Measurements from ENCODE around the gene EMC1.
A peak's percentile ranks its signal among the peaks of the same experiment; 100 is the strongest.
"Not testable (repeated sequence)": the region's sequence is repeated elsewhere in the genome, so short reads cannot be mapped to it uniquely, and the experiment has no call there.

EMC1 gene

GRCh38 chr1:19219451-19219850 lies 31.9 kb downstream of the EMC1 start:
- no peak for DNase-seq

GRCh38 chr1:19216585-19216984 lies 34.7 kb downstream of the EMC1 start:
- DNase-seq = not testable (repeated sequence)

GRCh38 chr1:19213580-19213979 lies 37.7 kb downstream of the EMC1 start:
- DNase-seq = no peak

DNA sequence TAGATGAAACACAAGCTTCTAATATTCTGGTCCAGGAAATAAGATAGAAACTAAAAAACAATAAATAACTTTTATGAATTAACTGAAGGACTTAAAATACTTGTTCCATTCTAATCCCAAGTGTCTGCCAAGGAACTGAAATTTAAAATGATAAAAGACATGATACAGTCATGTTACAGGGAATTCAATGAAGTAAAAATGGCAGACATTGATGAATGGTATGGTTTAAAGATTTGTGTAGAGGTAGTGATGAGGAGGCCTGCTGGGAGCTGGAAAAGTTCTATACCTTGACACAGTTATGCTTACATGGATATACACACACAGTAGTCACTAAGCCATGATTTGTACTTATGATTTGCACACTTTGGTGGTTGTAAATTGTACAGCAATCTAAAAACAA lies 39.2 kb downstream of the EMC1 start:
- DNase-seq = no peak

GRCh38 chr1:19210772-19211549 lies 40.4 kb downstream of the EMC1 start:
- DNase-seq = no peak

- DNase-seq = peak in 55 of 56 donors; percentile 65 to 95 (median 87)
Observed at GRCh38 chr1:19209990-19210771, 41.1 kb downstream of the EMC1 start, which contains the start of gene UBR4. Gene UBR4, minus strand, starts transcription at chr1:19210266. Its CDS starts 18 bp downstream, at chr1:19210248.

DNA sequence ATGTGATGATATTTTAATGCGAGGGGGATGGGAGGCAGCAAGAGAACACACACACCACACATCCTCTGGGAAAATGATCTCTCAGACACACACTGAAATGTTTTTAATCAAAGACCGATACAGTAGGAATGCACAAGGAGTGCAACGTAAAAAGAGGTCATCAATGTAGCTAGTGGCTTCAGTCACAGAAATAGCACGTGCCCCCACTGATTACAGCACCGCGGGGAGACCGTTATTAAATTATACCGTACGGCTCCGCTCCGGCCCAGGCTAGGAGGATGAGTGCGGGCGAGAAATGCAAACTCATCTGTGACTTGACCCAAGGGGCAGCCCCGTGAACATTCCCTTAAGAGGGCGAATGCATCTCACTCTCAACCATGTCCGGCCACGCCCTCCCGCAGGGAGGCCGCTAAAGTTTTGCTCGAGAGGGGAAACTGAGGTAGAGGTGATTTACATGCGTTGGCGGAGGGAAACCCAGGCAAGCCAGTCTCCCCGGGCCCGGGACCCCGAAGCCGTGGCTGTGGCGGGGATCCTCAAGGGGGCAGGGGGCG lies 41.8 kb downstream of the EMC1 start:
- peak in 11 of 56 donors; percentile 27 to 64 (median 42) for DNase-seq

- no peak for DNase-seq
Observed at GRCh38 chr1:19208710-19209438, 42.5 kb downstream of the EMC1 start.

- no peak for DNase-seq
Observed at GRCh38 chr1:19206947-19207346, 44.4 kb downstream of the EMC1 start.

- DNase-seq = no peak
Observed at GRCh38 chr1:19205845-19206244, 45.5 kb downstream of the EMC1 start.

GRCh38 chr1:19205403-19205802 lies 45.9 kb downstream of the EMC1 start:
- DNase-seq = no peak

GRCh38 chr1:19204446-19205266 lies 46.7 kb downstream of the EMC1 start:
- no peak for DNase-seq

- DNase-seq = no peak
Observed at GRCh38 chr1:19203440-19203839, 47.9 kb downstream of the EMC1 start.

- DNase-seq = no peak
Observed at GRCh38 chr1:19202396-19202795, 48.9 kb downstream of the EMC1 start.

DNA sequence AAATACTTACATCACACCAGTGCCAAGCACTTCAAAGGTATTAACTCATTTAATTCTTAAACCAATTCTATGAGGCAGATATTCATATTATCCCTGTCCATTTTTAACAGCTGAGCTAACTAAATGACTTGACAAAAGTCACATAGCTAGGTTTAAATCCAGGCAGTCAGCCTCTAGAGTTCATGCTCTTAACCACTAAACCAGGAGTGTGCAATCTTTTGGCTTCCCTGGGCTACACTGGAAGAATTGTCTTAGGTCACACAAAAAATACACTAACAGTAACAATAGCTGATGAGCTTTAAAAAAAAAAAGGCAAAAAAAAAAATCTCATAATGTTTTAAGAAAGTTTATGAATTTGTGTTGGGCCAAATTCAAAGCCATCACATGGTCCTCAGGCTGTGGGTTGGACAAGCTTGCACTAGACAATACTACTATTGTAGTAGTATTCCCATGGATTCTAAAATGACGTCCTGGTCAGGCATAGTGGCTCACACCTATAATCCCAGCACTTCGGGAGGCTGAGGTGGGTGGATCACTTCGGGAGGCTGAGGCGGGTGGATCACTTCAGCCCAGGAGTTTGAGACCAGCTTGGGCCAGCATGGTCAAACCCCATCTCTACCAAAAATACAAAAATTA lies 51.2 kb downstream of the EMC1 start:
- DNase-seq = peak in 2 of 56 donors; percentile 1 to 11

GRCh38 chr1:19199329-19199968 lies 51.9 kb downstream of the EMC1 start:
- DNase-seq = no peak

DNA sequence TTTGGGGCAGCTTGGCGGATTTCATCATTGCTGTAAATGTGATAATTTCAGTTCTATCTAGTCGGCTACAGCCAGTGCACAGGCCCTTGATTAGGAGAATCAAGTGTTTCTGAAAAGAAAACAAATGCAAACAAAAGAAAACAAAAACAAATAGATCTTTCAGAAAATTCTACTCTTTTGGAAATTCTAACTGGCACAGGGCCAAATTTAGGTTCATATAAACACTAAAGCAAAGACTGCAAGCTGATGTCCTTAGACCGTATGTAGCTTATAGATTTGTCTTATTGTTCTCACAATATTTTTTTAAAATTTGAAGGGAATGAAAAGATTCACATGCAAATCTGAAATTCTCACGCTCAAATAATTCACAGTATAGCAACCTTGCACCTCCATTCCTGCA lies 52.5 kb downstream of the EMC1 start:
- peak in 1 of 56 donors; percentile 1 for DNase-seq

- DNase-seq = no peak
Observed at GRCh38 chr1:19197845-19198244, 53.5 kb downstream of the EMC1 start.

DNA sequence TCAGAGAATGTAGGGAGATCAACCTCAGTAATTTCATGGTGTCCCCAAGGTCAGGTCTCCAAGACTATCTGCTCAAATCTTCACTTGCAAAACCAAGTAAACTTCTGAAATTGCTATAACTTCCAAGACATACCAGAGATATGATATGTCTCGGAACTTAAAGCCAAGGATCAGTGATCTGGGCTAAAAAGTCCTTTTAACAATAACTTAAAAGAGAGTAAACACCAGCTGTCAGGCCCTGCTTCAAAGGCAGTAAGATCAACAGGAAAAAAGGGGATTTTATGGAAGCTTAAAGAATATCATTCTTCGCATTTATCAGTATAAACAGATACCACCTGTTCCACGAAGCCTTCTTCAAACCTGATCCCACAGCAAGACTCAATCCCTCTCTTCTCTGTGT lies 55.0 kb downstream of the EMC1 start:
- DNase-seq = no peak

DNA sequence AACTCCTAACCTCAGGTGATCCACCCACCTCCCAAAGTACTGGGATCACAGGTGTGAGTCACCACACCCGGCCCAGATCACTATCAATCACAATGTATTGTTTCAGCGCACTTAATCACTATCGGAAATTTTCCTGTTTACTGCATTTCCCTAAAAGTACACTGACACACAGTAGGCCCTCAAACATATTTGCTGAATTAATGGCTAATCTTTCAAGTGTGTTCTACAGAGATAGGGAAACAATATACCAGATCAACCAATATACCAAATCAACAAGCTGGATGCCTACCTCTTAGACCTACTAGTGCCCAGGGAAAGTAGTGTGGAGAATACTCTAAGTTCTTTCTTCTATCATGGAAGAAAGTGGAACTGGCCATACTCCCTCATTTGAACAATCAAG lies 58.3 kb downstream of the EMC1 start:
- no peak for DNase-seq

Data from amygdala (tissue), 56 donors.